GM04504 (cell line): Measurements from ENCODE around the gene ARFGEF2.
"Not testable (repeated sequence)": the region's sequence is repeated elsewhere in the genome, so short reads cannot be mapped to it uniquely, and the experiment has no call there.

Source experiments
- DNase-seq: peaks from one replicate; pipeline ENCODE4 v3.0.0-alpha.2; 2012; ENCODE audit warnings: low read depth

Gene ARFGEF2

DNA sequence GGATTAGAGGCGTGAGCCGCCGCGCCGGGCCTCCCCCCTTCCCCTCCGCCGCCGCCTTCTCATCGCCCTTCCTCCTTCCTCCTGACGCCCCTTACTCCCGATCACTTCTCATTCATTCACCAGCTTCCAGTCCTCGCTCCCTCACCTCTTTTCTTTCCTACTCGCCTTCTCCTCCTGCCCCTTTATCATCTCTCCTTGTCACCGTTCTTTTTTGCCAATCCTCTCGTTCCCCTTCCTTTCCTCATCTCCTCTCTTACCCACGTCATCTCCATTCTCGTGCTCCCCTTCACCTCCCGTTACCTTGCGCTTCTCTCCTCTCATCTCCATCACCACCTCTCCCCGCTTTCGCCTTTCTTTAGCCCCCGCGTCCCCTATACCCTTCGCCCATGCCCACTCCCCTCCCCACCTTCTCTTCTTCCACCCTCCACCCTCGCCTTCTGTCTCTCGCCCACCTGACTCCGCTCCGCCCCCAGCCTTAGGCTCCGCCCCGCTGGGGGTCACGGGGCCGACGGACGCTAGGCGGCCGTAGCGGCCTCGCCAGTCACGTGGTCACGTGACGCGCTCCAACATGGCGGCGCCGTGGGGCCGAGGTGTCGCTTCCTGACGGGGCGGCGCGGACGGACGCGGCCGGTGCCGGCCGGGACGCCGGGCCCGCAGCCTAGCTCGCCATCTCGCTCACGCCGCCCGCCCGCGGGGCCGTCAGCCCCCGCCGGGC, at the start of gene ARFGEF2:
Gene ARFGEF2 (plus strand): TSS at position 544 of the 715 bp plus-strand sequence. CDS start 179 bp downstream, outside the sequence.
- DNase-seq = peak; percentile 77

DNA sequence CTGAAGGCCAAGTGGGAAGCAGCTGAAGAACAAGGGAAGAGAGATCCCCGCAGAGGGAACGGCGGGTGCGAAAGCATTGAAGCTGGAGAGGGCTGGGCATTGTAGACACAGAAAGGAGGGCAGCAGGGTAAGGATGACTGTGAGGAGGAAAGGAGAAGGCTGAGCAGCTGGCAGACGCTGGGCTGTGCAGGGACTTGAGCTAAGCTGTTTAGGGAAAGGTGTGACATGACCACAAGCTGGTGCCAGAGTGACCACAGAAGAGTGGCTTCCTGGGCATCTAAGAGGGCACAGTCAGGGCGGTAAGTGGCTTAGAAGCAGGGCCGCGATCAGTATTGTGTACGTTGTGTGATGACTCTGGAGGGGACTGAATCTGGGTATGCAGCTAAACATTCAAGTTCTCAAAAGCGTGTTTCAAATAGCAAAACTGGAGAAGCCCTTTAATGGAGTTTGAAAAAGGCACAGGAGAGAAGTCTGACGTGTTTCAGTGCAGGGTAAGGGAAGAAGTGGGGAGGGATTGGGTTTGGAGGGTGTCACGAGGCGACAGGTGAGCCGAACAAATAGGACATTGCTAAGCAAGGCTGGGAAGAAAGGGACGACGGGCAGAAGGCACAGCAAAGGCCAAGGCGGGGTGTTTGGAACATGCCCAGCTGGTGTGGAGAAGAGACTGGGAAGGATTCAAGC, 46.1 kb upstream of the ARFGEF2 start:
- DNase-seq = no peak

DNA sequence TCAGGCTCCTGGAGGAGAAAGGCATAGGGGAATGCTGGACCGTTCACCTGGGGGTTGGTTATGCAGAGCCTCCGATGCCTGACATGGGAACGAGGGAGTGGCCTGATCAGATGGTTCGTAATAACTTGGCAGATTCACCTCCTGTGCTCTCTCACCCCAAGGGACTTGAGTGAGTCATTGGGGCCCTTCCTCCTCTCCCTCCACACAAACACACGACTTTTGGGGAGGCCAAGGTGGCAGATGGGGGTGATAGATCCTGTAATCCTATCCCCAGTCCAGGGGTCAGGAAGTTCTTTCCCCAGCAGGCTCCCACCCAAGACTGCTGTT, 45.6 kb upstream of the ARFGEF2 start:
- DNase-seq = no peak

DNA sequence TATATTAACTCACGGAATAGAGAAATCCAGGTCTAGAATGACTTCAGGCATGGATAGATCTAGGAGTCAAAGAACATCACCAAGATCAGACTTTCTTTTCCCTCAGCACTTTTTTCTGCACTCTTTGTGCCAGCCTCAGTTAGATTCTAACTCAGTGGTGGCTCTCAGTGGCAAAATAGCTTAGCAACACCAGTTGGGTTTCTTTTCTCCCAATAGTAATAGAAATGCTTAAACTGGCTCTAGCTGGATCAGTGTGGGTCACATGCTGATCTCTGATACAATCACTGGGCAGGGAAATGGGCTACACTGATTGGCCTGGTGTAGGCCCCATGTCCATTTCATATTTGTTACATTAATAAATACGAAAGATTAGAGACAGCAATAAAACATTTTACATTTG, 44.2 kb upstream of the ARFGEF2 start:
- no peak for DNase-seq

DNA sequence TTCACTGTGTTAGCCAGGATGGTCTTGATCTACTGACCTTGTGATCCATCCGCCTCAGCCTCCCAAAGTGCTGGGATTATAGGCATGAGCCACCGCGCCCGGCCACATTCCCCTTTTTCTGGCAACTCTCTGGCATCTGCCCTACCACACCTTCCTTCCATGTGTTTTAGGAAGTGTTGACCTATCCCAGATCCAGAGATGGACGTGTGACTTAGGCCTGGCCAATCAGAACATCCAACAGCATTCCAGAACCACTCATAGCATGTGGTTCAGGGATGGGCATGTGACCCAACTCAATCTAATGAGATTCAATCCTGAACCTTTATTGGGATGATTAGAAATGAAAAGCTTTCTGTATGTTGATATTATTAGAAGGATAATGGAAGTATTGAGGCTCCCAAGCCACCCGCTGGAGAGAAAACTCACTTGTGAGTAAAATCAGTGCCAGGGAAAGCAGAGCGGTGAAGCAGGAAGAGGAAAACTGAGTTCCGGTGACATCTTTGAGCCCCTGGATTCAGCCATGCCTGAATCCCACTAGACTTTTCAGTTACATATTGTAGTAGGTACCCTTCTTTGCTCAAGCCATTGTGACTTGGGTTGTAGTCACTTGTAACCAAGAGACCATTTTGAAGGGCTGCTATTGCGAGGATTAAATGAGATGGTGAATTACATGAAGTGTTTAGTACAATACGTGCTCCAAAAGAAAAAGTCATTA, 42.8 kb upstream of the ARFGEF2 start:
- DNase-seq = no peak

DNA sequence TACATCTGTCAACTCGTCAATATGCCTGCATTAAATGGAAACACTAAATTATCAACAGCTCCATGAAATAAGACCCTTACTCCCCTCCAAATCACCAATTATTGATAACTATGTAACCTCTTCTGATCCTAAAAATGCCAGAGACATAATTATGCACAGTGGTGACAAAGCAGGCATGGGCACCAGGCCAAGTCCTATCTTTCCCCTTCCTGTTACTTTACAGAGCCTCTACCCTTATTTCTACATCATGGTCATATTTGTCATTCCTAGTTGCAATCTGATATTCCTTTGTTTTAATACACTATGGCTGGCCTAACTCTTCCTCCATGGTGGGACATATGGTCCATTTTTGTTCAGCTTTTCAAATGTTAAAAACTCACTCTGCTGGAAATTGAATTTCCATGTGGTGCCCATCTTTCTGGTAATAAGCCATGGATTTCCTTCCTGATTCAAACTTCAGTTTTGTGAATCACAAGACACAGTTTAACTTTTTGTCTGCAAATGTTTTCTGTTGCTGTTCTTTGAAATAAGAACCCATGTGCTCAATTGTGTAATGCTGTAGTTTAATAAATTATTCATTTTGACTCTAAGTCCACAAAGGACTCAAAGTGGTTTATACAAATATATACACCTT, 41.8 kb upstream of the ARFGEF2 start:
- DNase-seq = no peak

DNA sequence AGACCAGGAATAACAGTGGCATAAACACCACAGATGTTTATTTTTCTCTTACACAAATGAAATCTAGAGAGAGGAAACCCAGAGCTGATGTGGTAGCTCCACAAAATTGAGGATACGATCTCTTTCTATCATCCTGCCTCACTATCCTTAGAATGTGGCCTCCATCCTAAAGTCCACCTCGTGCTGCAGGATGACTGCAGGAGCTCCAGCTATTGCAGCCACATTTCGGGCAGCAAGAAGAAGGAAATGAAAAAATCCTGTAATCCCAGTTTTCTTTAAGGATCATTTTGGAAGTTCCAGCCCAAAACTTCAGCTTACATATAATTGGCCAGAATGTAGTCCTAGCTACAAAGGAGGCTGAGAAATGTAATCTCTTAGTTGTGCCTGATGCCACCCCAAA, 41.2 kb upstream of the ARFGEF2 start:
- no peak for DNase-seq

DNA sequence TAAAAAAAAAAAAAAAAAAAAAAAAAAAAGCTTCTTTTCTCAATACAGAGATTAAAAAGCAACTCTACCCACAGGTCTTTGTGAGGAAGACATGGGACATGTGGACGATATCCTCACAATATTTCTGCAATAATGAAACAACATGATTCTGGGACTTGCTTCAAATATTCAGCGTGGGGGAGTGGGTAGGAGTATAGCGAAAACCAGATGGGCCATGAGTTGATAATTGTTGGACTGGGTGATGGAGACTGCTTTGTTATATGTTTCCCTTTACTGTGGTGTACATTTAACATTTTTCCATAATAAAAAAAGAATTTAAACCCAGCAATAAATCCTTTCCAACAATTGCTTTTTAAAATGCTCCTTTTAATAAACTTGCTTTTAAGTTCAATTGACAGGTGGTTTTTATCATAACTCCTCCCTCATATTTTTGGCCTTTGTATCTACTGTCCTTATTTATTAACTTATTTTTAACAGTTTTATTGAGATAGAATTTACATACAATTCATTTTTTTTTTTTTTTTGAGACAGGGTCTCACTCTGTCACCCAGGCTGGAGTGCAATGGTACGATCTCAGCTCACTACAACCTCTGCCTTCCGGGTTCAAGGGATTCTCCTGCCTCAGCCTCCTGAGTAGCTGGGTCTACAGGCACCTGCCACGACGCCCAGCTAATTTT, 40.4 kb upstream of the ARFGEF2 start:
- no peak for DNase-seq

DNA sequence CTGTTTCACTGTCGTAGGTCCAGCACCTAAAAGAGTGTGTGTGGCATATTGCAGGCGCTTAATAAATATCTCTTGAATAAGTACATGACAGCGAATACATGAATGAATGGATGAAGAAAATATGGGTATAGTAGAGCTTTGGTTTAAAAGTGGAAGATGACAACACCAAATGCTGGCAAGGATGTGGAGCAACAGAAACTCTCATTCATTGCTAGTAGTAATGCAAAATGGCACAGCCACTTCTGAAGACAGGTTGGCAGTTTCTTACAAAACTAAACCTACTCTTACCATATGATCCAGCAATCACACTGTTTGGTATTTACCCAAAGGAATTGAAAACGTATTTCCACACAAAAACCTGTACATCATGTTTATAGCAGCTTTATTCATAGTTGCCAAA, 36.3 kb upstream of the ARFGEF2 start:
- no peak for DNase-seq

DNA sequence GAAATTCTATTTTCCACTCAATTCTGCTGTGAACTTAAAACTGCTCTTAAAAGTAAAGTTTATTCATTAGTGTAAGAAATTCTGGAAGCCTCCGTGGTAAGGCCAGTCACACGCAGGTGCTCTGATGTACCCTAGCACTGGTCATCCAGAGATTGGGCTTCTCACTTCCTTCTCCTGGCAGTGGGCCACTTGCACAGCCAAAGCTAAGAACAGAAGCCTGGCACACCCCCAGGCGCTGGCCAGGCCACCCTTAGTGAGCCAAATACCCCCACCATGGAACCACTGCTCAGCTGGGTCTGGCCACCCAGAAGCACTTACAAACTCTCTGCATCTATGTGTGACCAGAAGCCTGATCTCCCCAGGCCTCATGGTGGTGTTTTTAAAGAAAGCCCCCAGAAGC, 35.3 kb upstream of the ARFGEF2 start:
- no peak for DNase-seq

DNA sequence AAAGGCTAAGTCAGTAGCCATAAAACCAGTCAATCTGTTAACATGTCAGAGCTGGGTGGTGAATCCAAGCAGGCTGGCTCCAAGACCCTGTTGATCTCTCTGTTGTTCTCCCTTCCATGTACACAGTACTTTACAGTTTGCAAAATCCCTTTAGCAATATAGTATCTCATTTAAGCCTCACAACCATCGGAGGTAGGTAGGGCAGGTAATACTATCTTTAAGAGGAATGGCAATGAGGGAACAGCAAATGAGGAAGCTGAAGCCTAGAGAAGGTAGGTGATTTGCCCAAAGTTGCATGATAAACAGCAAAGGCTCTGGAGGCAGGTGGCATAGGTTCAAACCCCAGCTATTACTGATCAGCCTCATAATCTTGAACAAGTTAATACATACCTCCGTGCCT, 34.7 kb upstream of the ARFGEF2 start:
- no peak for DNase-seq

DNA sequence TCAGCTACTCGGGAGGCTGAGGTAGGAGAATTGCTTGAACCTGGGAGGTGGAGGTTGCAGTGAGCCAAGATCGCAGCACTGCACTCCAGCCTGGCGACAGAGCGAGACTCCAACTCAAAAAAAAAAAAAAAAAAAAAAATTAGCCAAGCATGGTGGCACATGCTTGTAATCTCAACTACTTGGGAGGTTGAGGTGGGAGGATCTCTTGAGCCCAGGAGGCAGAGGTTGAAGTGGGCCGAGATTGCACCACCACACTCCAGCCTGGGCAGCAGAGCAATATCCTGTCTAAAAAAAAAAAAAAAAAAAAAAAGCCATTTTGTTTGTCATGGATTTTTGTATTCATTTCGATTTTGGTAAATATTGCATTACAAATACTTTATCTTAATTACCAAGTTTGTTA, 33.0 kb upstream of the ARFGEF2 start:
- DNase-seq = not testable (repeated sequence)

DNA sequence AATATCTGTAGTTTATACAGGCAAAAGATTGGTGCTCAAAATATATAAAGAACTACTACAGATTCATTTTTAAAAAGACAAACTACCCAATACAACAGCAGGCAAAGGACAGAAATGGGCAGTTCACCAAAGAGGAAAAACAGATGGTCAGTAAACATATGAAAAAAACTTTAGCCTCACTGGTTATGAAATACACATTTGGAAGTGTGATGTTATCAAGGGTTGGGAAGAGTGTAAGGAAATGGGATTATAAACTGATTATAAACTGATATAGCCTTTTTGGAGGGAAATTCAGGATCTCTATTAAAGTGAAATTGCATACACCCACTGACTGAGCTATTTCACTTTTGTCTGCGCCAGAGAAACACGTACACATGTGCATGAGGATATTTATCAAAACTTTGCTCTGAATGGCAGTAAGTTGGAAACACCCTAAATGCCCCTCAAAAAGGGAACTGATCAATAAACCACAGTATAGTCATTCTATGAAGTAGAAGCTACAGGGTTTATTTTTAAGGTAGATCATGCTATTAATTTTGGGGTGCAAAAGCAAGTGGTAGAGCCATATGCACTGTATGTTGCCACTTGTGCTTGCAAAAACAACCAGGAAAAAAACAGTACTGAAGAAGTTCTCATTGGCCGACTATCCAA, 32.2 kb upstream of the ARFGEF2 start:
- no peak for DNase-seq

DNA sequence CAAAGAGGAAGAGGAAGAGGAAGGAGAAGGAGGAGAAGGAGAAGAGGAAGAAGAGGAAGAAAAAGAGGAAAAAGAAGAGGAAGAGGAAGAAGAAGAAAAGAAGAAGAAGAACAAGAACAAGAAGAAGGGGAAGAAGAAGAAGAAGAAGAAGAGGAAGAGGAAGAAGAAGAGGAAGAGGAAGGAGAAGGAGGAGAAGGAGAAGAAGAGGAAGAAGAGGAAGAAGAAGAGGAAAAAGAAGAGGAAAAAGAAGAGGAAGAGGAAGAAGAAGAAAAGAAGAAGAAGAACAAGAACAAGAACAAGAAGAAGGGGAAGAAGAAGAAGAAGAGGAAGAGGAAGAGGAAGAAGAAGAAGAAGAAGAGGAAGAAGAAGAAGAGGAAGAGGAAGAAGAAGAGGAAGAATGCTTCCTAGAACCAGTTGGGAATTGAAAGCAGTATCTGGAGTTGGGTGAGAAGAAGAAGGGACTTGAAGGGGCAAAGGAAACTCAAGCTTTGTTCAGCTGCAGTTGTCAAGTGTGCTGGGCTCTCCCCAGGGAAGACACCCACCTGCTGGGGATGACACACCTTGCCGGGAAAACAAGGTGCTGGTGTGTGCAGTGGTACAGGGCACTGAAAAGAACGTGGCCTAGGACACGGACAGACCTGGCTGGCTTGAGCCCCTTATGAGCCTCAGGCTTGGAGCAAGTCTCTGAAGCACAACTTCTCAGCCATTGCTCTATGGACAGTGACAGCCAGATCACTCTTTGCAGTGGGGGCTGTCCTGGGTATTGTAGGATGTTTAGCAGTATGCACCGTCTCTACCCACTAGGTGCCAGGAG, 30.1 kb upstream of the ARFGEF2 start:
- no peak for DNase-seq

DNA sequence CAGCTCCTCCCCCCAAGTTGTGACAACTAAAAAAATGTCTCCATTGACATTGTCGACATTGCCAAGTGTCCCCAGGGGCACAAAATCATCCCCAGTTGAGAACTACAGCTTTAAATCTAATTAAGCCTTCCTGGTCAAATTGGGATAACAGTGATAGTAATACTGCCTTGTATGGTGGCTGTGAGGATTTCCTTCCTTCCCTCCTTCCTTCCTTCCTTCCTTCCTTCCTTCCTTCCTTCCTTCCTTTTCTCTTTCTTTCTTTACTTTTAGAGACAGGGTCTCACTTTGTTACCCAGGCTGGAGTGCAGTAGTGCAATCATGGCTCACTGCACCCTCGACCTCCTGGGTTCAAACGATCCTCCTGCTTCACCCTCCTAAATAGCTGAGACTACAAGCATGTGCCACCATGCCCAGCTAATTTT, 29.5 kb upstream of the ARFGEF2 start:
- no peak for DNase-seq

DNA sequence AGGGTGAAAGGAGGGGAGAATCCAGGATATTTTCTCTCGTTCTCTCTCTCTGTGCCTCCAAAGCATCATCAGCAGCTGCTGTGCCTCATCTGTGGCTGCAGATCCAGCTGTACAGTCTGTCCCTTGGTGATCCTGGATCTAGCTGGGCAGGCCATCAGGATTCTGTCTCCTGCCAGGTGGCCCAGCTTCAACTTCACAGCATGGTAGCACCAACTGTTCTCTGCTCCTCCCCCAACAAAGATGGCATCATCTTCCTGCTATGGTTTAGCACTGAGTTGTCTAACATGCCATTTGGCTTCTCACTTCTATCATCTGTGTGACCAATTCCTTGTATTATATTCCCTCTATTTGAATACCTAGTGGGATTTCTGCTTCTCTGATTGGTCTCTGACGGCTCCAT, 28.6 kb upstream of the ARFGEF2 start:
- no peak for DNase-seq

DNA sequence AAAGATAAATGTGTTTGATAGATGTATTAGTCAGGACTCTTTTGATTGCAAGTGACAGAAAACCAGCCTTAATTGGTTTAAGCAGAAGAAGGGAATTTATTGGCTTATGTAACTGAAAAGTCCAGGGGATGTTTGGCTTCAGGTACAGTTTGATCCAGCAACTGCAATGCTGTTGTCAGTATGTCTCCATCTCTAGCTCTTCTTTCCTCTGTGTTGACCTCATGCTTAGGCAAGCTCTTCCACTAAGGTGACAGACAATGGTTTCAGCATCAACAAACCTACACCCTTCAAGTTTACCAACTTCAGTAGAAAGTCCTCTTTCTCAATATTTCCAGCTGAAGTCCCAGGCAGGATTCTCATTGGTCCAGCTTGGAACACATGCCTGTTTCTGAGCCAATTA, 28.1 kb upstream of the ARFGEF2 start:
- DNase-seq = no peak

DNA sequence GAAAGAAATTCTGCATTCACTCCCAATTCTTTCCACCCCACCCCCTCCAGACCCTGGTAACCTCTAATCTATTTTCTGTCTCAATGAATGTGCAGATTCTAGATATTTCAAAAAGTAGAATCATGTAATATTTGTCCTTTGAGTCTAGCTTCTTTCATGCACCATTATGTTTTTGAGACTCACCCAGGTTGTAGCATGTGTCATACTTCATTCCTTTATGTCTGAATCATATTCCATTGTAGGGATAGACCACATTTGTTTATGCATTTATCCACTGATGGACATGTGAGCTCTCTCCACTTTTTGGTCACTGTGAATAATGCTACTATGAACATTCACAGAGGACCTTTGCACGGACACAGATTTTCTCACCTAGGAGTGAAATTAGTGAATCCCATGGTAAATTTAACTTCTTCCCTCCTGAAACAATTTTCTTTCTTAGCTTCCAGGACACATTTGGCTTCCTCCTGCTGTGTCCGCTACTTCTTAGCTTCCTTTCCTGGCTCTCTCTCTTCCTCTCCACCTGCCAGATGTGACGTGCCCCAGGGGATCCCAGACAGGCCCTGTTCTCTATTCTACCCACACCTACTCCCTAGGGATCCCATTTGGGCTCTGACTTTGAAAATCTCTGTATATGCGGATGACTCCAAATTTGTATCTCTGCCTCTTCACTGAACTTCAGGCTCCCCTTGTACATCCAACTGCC, 24.1 kb upstream of the ARFGEF2 start:
- DNase-seq = peak; percentile 74

DNA sequence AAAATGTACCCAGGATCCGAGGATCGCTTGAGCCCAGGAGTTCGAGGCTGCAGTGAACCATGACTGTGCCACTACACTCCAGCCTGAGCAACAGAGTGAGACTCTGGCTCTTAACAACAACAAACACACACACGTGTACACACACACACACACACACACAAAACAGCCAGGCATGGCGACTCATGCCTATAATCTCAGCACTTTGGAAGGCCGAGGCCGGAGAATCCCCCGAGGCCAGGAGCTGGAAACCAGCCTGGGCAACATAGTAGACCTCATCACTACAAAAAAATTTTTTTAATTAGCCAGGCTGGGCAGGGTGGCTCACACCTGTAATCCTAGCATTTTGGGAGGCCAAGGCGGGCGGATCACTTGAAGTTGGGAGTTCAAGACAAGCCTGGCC, 23.3 kb upstream of the ARFGEF2 start:
- DNase-seq = no peak

DNA sequence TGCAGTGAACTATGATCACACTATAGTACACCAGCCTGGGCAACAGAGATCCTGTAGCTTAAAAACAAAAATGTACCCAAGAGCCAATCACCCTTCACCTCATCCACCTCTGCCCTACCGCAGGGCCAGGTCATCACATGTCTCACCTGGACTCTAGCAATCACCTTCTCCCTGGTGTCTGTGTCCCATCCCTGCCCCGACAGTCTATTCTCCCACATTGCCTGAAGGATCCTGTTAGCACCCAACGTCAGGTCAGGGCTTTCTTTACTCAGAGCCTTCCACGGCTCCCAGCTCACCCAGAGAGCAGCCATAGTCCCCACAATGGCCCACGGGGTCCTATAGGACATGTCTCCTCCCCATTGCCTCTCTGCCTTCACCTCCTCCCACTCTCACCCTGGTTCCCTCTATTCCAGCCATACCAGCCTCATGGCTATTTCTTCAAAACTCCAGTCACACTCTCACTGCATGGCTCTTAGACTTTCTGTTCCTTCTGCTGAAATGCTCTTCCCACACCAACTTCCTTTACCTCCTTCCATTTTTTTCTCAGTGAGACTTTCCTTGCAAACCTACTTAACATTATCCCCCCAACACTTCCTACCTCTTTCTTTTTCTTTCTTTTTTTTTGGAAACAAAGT, 22.5 kb upstream of the ARFGEF2 start:
- no peak for DNase-seq
